ENCODE measurements around the gene DCAF11.

DNA sequence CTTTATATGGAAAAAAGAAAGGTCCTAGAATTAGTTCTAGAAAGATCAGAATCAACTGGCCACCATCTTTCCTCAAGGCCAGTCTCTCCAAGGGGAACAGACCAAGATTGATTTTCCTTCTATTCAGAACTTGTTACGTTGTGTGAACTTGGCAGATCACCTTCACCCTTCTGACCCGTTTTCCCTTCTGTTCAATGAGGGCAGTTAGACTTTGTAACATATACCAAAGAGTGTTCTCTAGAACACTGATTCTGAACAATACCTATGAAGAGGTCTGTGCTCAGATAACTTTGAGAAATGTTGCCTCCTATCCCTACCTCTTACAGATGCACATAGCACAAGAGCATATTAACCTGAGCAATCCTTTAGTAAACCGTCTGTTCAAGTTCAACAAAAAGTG is 31.1 kb upstream of the DCAF11 start:
- TF ChIP-seq SPI1 (IDR thresholded peaks at IDR 0.05; ENCODE audit: low read depth, low read length), result no peak
- no peak for TF ChIP-seq PAX5 (IDR thresholded peaks at IDR 0.05; ENCODE audit: insufficient read depth, low read length, severe bottlenecking)
